HEK293 (cell line): ENCODE results near the gene GSK3B.

Source experiments
- FEZF1 ChIP-seq: fragments of 450-650 bp; formaldehyde crosslinking; IDR thresholded peaks from 2 replicates; pipeline ENCODE4 v1.5.1; 2016; ENCODE audit warnings: missing biosample characterization, missing genetic modification characterization
- GLIS1 ChIP-seq: fragments of 450-650 bp; formaldehyde crosslinking; IDR thresholded peaks from 2 replicates; pipeline ENCODE4 v1.5.1; 2016; ENCODE audit warnings: missing biosample characterization, missing genetic modification characterization
- MYNN ChIP-seq: fragments of 450-650 bp; formaldehyde crosslinking; IDR thresholded peaks from 2 replicates; pipeline ENCODE4 v1.5.1; 2016; ENCODE audit warnings: missing biosample characterization, missing genetic modification characterization, borderline replicate concordance
- OSR2 ChIP-seq: fragments of 450-650 bp; formaldehyde crosslinking; IDR thresholded peaks from 2 replicates; pipeline ENCODE4 v1.5.1; 2016; ENCODE audit warnings: missing biosample characterization, missing genetic modification characterization
- ZBTB1 ChIP-seq: fragments of 450-650 bp; formaldehyde crosslinking; IDR thresholded peaks from 2 replicates; pipeline ENCODE4 v1.5.1; 2016; ENCODE audit warnings: missing biosample characterization, missing genetic modification characterization
- ZBTB17 ChIP-seq: fragments of 450-650 bp; formaldehyde crosslinking; IDR thresholded peaks from 2 replicates; pipeline ENCODE4 v1.5.1; 2016; ENCODE audit warnings: missing biosample characterization, missing genetic modification characterization
- ZBTB26 ChIP-seq: fragments of 450-650 bp; formaldehyde crosslinking; optimal IDR thresholded peaks from 2 replicates; pipeline ENCODE3; 2016; ENCODE audit warnings: missing biosample characterization, mild to moderate bottlenecking, missing genetic modification characterization
- ZFP69B ChIP-seq: fragments of 450-650 bp; formaldehyde crosslinking; IDR thresholded peaks from 2 replicates; pipeline ENCODE4 v1.5.1; 2016; ENCODE audit warnings: missing biosample characterization, missing genetic modification characterization
- ZNF112 ChIP-seq: fragments of 450-650 bp; formaldehyde crosslinking; IDR thresholded peaks from 2 replicates; pipeline ENCODE4 v1.5.0; 2017; ENCODE audit warnings: missing biosample characterization, missing genetic modification characterization
- ZNF146 ChIP-seq: fragments of 450-650 bp; formaldehyde crosslinking; IDR thresholded peaks from 2 replicates; pipeline ENCODE4 v1.5.1; 2016; ENCODE audit warnings: missing biosample characterization, missing genetic modification characterization
- ZNF449 ChIP-seq: fragments of 450-650 bp; formaldehyde crosslinking; IDR thresholded peaks from 2 replicates; pipeline ENCODE4 v1.5.1; 2017; ENCODE audit warnings: missing biosample characterization, mild to moderate bottlenecking, missing genetic modification characterization, moderate library complexity
- ZNF549 ChIP-seq: fragments of 450-650 bp; IDR thresholded peaks from 2 replicates; pipeline ENCODE4 v1.5.1; 2018; ENCODE audit warnings: missing biosample characterization, missing genetic modification characterization, mild to moderate bottlenecking, inconsistent platforms, moderate library complexity
- ZNF600 ChIP-seq: fragments of 450-650 bp; formaldehyde crosslinking; IDR thresholded peaks from 2 replicates; pipeline ENCODE4 v1.5.1; 2016; ENCODE audit warnings: missing biosample characterization, missing genetic modification characterization
- ZNF610 ChIP-seq: fragments of 450-650 bp; formaldehyde crosslinking; IDR thresholded peaks from 2 replicates; pipeline ENCODE4 v1.5.1; 2016; ENCODE audit warnings: missing biosample characterization, missing genetic modification characterization, borderline replicate concordance
- TF ChIP-seq, protein P1 (sequence below): fragments of 450-650 bp; formaldehyde crosslinking; IDR thresholded peaks from 2 replicates; pipeline ENCODE4 v1.5.1; 2016; ENCODE audit warnings: missing biosample characterization, missing genetic modification characterization
- TF ChIP-seq, protein P2 (sequence below): fragments of 450-650 bp; formaldehyde crosslinking; IDR thresholded peaks from 2 replicates; pipeline ENCODE4 v1.5.1; 2016; ENCODE audit warnings: missing biosample characterization, missing genetic modification characterization
- TF ChIP-seq, protein P3 (sequence below): fragments of 450-650 bp; formaldehyde crosslinking; IDR thresholded peaks from 2 replicates; pipeline ENCODE4 v1.5.1; 2017; ENCODE audit warnings: missing biosample characterization, missing genetic modification characterization
- TF ChIP-seq, protein P4 (sequence below): fragments of 450-650 bp; IDR thresholded peaks from 2 replicates; pipeline ENCODE4 v1.5.1; 2018; ENCODE audit warnings: missing biosample characterization, mild to moderate bottlenecking, missing genetic modification characterization

GSK3B gene

DNA sequence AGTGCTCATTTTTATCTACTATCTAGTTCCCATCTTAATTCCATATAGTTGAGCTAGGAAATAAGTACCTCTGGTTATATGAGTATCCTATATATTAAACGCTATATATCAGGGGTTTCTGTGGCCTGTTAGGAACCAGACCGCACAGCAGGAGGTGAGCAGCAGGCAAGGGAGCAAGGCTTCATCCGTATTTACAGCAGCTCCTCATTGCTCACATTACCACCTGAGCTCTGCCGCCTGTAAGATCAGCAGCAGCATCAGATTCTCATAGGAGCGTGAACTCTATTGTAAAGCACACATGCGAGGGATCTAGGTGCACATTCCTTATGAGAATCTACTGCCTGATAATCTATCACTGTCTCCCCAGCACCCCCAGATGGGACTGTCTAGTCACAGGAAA is 23.0 kb downstream of the GSK3B start (continued):
- TF ChIP-seq ZNF449 = no peak
- peak; percentile 47; the same call in 1 of the 2 replicates for TF ChIP-seq ZNF549 (tag by site-specific recombination)
- TF ChIP-seq FEZF1 = peak; percentile 79
- TF ChIP-seq, protein P1, sequence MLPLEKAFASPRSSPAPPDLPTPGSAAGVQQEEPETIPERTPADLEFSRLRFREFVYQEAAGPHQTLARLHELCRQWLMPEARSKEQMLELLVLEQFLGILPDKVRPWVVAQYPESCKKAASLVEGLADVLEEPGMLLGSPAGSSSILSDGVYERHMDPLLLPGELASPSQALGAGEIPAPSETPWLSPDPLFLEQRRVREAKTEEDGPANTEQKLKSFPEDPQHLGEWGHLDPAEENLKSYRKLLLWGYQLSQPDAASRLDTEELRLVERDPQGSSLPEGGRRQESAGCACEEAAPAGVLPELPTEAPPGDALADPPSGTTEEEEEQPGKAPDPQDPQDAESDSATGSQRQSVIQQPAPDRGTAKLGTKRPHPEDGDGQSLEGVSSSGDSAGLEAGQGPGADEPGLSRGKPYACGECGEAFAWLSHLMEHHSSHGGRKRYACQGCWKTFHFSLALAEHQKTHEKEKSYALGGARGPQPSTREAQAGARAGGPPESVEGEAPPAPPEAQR = no peak
- TF ChIP-seq ZNF600 (tag by site-specific recombination) = peak; percentile 33; the same call in 1 of the 2 replicates
- TF ChIP-seq ZNF610 (tag by site-specific recombination) = peak; percentile 99
- no peak for TF ChIP-seq ZBTB1 (tag by site-specific recombination)
- TF ChIP-seq, protein P2, sequence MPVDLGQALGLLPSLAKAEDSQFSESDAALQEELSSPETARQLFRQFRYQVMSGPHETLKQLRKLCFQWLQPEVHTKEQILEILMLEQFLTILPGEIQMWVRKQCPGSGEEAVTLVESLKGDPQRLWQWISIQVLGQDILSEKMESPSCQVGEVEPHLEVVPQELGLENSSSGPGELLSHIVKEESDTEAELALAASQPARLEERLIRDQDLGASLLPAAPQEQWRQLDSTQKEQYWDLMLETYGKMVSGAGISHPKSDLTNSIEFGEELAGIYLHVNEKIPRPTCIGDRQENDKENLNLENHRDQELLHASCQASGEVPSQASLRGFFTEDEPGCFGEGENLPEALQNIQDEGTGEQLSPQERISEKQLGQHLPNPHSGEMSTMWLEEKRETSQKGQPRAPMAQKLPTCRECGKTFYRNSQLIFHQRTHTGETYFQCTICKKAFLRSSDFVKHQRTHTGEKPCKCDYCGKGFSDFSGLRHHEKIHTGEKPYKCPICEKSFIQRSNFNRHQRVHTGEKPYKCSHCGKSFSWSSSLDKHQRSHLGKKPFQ (tag by site-specific recombination) = no peak
- peak; percentile 44; the same call in 1 of the 2 replicates for TF ChIP-seq GLIS1 (tag by site-specific recombination)
- TF ChIP-seq OSR2 (tag by site-specific recombination) = peak; percentile 44
- TF ChIP-seq, protein P3, sequence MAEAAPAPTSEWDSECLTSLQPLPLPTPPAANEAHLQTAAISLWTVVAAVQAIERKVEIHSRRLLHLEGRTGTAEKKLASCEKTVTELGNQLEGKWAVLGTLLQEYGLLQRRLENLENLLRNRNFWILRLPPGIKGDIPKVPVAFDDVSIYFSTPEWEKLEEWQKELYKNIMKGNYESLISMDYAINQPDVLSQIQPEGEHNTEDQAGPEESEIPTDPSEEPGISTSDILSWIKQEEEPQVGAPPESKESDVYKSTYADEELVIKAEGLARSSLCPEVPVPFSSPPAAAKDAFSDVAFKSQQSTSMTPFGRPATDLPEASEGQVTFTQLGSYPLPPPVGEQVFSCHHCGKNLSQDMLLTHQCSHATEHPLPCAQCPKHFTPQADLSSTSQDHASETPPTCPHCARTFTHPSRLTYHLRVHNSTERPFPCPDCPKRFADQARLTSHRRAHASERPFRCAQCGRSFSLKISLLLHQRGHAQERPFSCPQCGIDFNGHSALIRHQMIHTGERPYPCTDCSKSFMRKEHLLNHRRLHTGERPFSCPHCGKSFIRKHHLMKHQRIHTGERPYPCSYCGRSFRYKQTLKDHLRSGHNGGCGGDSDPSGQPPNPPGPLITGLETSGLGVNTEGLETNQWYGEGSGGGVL (tag by site-specific recombination) = no peak
- no peak for TF ChIP-seq ZNF112 (tag by site-specific recombination)
- TF ChIP-seq MYNN = no peak
- TF ChIP-seq ZBTB17 (tag by site-specific recombination) = 0 out of 2 replicates have a peak, but pooled peaks have one; percentile 32
- TF ChIP-seq, protein P4, sequence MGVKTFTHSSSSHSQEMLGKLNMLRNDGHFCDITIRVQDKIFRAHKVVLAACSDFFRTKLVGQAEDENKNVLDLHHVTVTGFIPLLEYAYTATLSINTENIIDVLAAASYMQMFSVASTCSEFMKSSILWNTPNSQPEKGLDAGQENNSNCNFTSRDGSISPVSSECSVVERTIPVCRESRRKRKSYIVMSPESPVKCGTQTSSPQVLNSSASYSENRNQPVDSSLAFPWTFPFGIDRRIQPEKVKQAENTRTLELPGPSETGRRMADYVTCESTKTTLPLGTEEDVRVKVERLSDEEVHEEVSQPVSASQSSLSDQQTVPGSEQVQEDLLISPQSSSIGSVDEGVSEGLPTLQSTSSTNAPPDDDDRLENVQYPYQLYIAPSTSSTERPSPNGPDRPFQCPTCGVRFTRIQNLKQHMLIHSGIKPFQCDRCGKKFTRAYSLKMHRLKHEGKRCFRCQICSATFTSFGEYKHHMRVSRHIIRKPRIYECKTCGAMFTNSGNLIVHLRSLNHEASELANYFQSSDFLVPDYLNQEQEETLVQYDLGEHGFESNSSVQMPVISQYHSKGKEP (tag by site-specific recombination) = no peak
- TF ChIP-seq ZNF146 (tag by site-specific recombination) = no peak
- TF ChIP-seq ZBTB26 (tag by site-specific recombination) = no peak
- no peak for TF ChIP-seq ZFP69B (tag by site-specific recombination)
